Activated CD4-positive, alpha-beta T cell treated with anti-CD3 and anti-CD28 coated beads for 1 hour (primary cell): ENCODE measurements around the gene INPP5B.
"Not testable (repeated sequence)": the region's sequence is repeated elsewhere in the genome, so short reads cannot be mapped to it uniquely, and the experiment has no call there.

Source experiments
- DNase-seq: peaks from one replicate; pipeline ENCODE4 v3.0.0-alpha.2; 2020

Gene INPP5B

GRCh38 chr1:37910886-37911285 lies 36.0 kb downstream of the INPP5B start:
- not testable (repeated sequence) for DNase-seq

- DNase-seq, result not testable (repeated sequence)
These were observed 38.3 kb downstream of the INPP5B start for GRCh38 chr1:37908531-37908930.

GRCh38 chr1:37907416-37908125 lies 39.3 kb downstream of the INPP5B start:
- DNase-seq, result not testable (repeated sequence)

GRCh38 chr1:37906591-37906990 lies 40.3 kb downstream of the INPP5B start:
- not testable (repeated sequence) for DNase-seq

GRCh38 chr1:37905727-37906126 lies 41.1 kb downstream of the INPP5B start:
- DNase-seq, result no peak

- DNase-seq, result not testable (repeated sequence)
These were observed 42.9 kb downstream of the INPP5B start for GRCh38 chr1:37903921-37904320.

- no peak for DNase-seq
These were observed 43.9 kb downstream of the INPP5B start for GRCh38 chr1:37902983-37903382.

- no peak for DNase-seq
These were observed 45.0 kb downstream of the INPP5B start for GRCh38 chr1:37901893-37902225.

- DNase-seq, result no peak
These were observed 45.5 kb downstream of the INPP5B start for GRCh38 chr1:37901191-37901892.

- not testable (repeated sequence) for DNase-seq
These were observed 49.3 kb downstream of the INPP5B start for GRCh38 chr1:37897563-37897962.

GRCh38 chr1:37893673-37894072 lies 53.2 kb downstream of the INPP5B start:
- DNase-seq, result no peak

- no peak for DNase-seq
These were observed 54.5 kb downstream of the INPP5B start for GRCh38 chr1:37892151-37893047.

GRCh38 chr1:37890378-37891014 lies 56.4 kb downstream of the INPP5B start:
- no peak for DNase-seq

GRCh38 chr1:37888022-37888700 lies 58.7 kb downstream of the INPP5B start:
- DNase-seq, result no peak

GRCh38 chr1:37884145-37884544 lies 62.7 kb downstream of the INPP5B start:
- DNase-seq, result no peak

GRCh38 chr1:37883671-37884070 lies 63.2 kb downstream of the INPP5B start:
- no peak for DNase-seq

GRCh38 chr1:37879865-37880264 lies 67.0 kb downstream of the INPP5B start:
- no peak for DNase-seq

- DNase-seq, result no peak
These were observed 68.8 kb downstream of the INPP5B start for GRCh38 chr1:37878071-37878470.

GRCh38 chr1:37875833-37876232 lies 71.0 kb downstream of the INPP5B start:
- no peak for DNase-seq

- no peak for DNase-seq
These were observed 74.2 kb downstream of the INPP5B start for GRCh38 chr1:37872692-37873091.

- no peak for DNase-seq
These were observed 78.4 kb downstream of the INPP5B start for GRCh38 chr1:37868466-37868865.

GRCh38 chr1:37867784-37868183 lies 79.1 kb downstream of the INPP5B start:
- DNase-seq, result no peak
